Colonic mucosa (tissue), 4 donors: ENCODE results near the gene ST7. TPM values are rescaled to one million over a fixed set of nuclear protein-coding genes. Genes with fewer than 3 reads are reported as not detected.

Experiments used
- DNase-seq: peaks from one replicate; pipeline ENCODE4 v3.0.0-alpha.2; 2020
- H3K27ac ChIP-seq: fragments of 200-600 bp; one replicate; pipeline ENCODE4 v1.8.0; 2021
- H3K27me3 ChIP-seq: fragments of 200-600 bp; one replicate; pipeline ENCODE4 v1.8.0; 2021
- H3K36me3 ChIP-seq: fragments of 200-600 bp; one replicate; pipeline ENCODE4 v1.8.0; 2021
- H3K4me1 ChIP-seq: fragments of 200-600 bp; one replicate; pipeline ENCODE4 v1.8.0; 2021; ENCODE audit warnings: mild to moderate bottlenecking
- H3K4me3 ChIP-seq: fragments of 200-600 bp; one replicate; pipeline ENCODE4 v1.8.0; 2021
- H3K9ac ChIP-seq, 2 donors: one replicate each; pipeline ENCODE4 v1.7.0; 2013; ENCODE audit warnings: control low read depth in 2 of 2, low read depth in 2 of 2, low read length in 2 of 2
- H3K9me3 ChIP-seq: fragments of 200-600 bp; one replicate; pipeline ENCODE4 v1.8.0; 2021
- CTCF ChIP-seq: fragments of 200-600 bp; IDR thresholded peaks from one replicate; pipeline ENCODE4 v1.8.0; 2022; ENCODE audit warnings: antibody characterized with exemption, mild to moderate bottlenecking
- intact Hi-C: fragments of 100-400 bp; cut with DNase I; formaldehyde crosslinking; loops from one replicate; pipeline ENCODE4 v1.14.1; 2022
- total RNA-seq, 2 donors: library from RNA; stranded (reverse); fragmentation: NEBNext Ultra II Directional in 1 of 2; extraction: Animal tissue kit (Norgen Biotek cat#: 25700) in 1 of 2; gene quantifications; one replicate each; pipeline ENCODE4 v1.2.1, GENCODE V29; 2021
- donor health status: healthy.
- donor health status: DM: no; HTN: no; CAD: no.
- donor health status: DM: no; HTN: no; CAD: no.

The ST7 gene
- total RNA-seq, 2 donors from 2014 or later = 10.6 to 12.2 TPM

GRCh38 chr7:117193564-117193963 lies 240.3 kb downstream of the ST7 start:
- intact Hi-C loops = no loop called here
- Histone ChIP-seq H3K9ac (no peak overlapping the region), H3K27ac (no peak overlapping the region), H3K4me1 (no peaks in the 10 kb centered on the region), H3K9me3 (no peaks in the 10 kb centered on the region), H3K36me3 (no peaks in the 10 kb centered on the region), H3K27me3 (no peaks in the 10 kb centered on the region), H3K4me3 (no peak overlapping the region)
- TF ChIP-seq CTCF = no peak
- DNase-seq = no peak

- H3K27me3 ChIP-seq = no peaks in the 10 kb centered on the region
- H3K27ac ChIP-seq = no peak overlapping the region
- intact Hi-C loops = no loop called here
- TF ChIP-seq CTCF = no peak
- no peak overlapping the region for H3K9ac ChIP-seq
- no peaks in the 10 kb centered on the region for H3K9me3 ChIP-seq
- no peak for DNase-seq
- no peaks in the 10 kb centered on the region for H3K36me3 ChIP-seq
- no peaks in the 10 kb centered on the region for H3K4me1 ChIP-seq
- no peak overlapping the region for H3K4me3 ChIP-seq
Measured at GRCh38 chr7:117194445-117194844, 241.1 kb downstream of the ST7 start.

- no peak overlapping the region for H3K9ac ChIP-seq
- H3K4me1 ChIP-seq = no peaks in the 10 kb centered on the region
- intact Hi-C loops = no loop called here
- H3K9me3 ChIP-seq = no peaks in the 10 kb centered on the region
- H3K27ac ChIP-seq = no peak overlapping the region
- H3K27me3 ChIP-seq = no peaks in the 10 kb centered on the region
- H3K36me3 ChIP-seq = no peaks in the 10 kb centered on the region
- H3K4me3 ChIP-seq = no peak overlapping the region
- no peak for TF ChIP-seq CTCF
- DNase-seq = no peak
Measured at GRCh38 chr7:117195361-117196029, 242.2 kb downstream of the ST7 start.

GRCh38 chr7:117200132-117200531 lies 246.8 kb downstream of the ST7 start:
- DNase-seq = no peak
- H3K4me1 ChIP-seq = no peaks in the 10 kb centered on the region
- intact Hi-C loops = no loop called here
- no peak overlapping the region for H3K9ac ChIP-seq
- H3K9me3 ChIP-seq = no peaks in the 10 kb centered on the region
- H3K36me3 ChIP-seq = no peaks in the 10 kb centered on the region
- H3K27ac ChIP-seq = no peak overlapping the region
- TF ChIP-seq CTCF = no peak
- no peaks in the 10 kb centered on the region for H3K27me3 ChIP-seq
- H3K4me3 ChIP-seq = no peak overlapping the region

GRCh38 chr7:117200786-117201458 lies 247.6 kb downstream of the ST7 start:
- Histone ChIP-seq H3K4me1 (no peaks in the 10 kb centered on the region), H3K27me3 (no peaks in the 10 kb centered on the region), H3K9ac (no peak overlapping the region), H3K36me3 (no peaks in the 10 kb centered on the region), H3K9me3 (no peaks in the 10 kb centered on the region), H3K4me3 (no peak overlapping the region), H3K27ac (no peak overlapping the region)
- intact Hi-C loops = no loop called here
- TF ChIP-seq CTCF = no peak
- DNase-seq = no peak
